Choroid plexus epithelial cell (primary cell): ENCODE results near the gene PPM1A.
A peak's percentile ranks its signal among the peaks of the same experiment; 100 is the strongest.

Experiments used
- DNase-seq: peaks from one replicate; pipeline ENCODE4 v3.0.0-alpha.2; 2010; ENCODE audit warnings: low read depth
- H3K4me3 ChIP-seq: 2 replicates; pipeline ENCODE4 v1.5.1; 2011; ENCODE audit warnings: low read depth, mild to moderate bottlenecking, control low read depth, low read length, moderate library complexity
- CTCF ChIP-seq: conservative IDR thresholded peaks from 2 replicates; pipeline ENCODE4 v1.5.1; 2011; ENCODE audit warnings: low read depth, mild to moderate bottlenecking, control low read depth, inconsistent platforms, low read length, moderate library complexity

The PPM1A gene

GRCh38 chr14:60248697-60249318 lies at the start of gene PPM1A:
Gene PPM1A, plus strand, starts transcription at chr14:60249221. Its CDS starts 33,483 bp downstream, at chr14:60282704.
- peak; percentile 97 for DNase-seq
- no peak for TF ChIP-seq CTCF
- peak within 1 kb of the TSS; percentile 74 for H3K4me3 ChIP-seq

GRCh38 chr14:60199321-60199720 lies 49.7 kb upstream of the PPM1A start:
- no peak overlapping the region for H3K4me3 ChIP-seq
- no peak for TF ChIP-seq CTCF
- no peak for DNase-seq

GRCh38 chr14:60204104-60204842 lies 44.7 kb upstream of the PPM1A start:
- no peak for TF ChIP-seq CTCF
- H3K4me3 ChIP-seq = no peak overlapping the region
- DNase-seq = no peak

GRCh38 chr14:60204843-60205774 lies 43.9 kb upstream of the PPM1A start:
- no peak for DNase-seq

GRCh38 chr14:60206249-60206670 lies 42.8 kb upstream of the PPM1A start:
- DNase-seq = no peak
- no peak overlapping the region for H3K4me3 ChIP-seq
- TF ChIP-seq CTCF = no peak

More at GRCh38 chr14:60204843-60205774, 43.9 kb upstream of the PPM1A start:
- TF ChIP-seq CTCF = no peak
- H3K4me3 ChIP-seq = no peak overlapping the region

- no peak for TF ChIP-seq CTCF
- no peak for DNase-seq
- no peak overlapping the region for H3K4me3 ChIP-seq
Measured at GRCh38 chr14:60206837-60207533, 42.0 kb upstream of the PPM1A start.
